Transverse colon (tissue), 4 donors: ENCODE results near the gene OR2J3. TPM values are rescaled to one million over a fixed set of nuclear protein-coding genes. Genes with fewer than 3 reads are reported as not detected.
"Not testable (repeated sequence)": the region's sequence is repeated elsewhere in the genome, so short reads cannot be mapped to it uniquely, and the experiment has no call there.

Experiments
- DNase-seq: peaks from one replicate; pipeline ENCODE4 v3.0.0-alpha.2; 2019
- H3K27ac ChIP-seq, 4 donors: fragments of 200-600 bp; sonication (generic); 2 replicates each; pipeline ENCODE4 v1.5.1; 2016 to 2018; ENCODE audit warnings: inconsistent platforms in 4 of 4
- H3K27me3 ChIP-seq: fragments of 200-600 bp; sonication (generic); 2 replicates; pipeline ENCODE4 v1.5.1; 2017; ENCODE audit warnings: inconsistent platforms
- H3K36me3 ChIP-seq, 4 donors: fragments of 200-600 bp; sonication (generic); 2 replicates each; pipeline ENCODE4 v1.5.1; 2017 to 2019; ENCODE audit warnings: inconsistent platforms in 4 of 4
- H3K4me1 ChIP-seq, 4 donors: fragments of 200-600 bp; sonication (generic); 2 replicates each; pipeline ENCODE4 v1.5.1; 2017 to 2020; ENCODE audit warnings: inconsistent platforms in 4 of 4
- H3K4me3 ChIP-seq, 4 donors: fragments of 200-600 bp; sonication (generic); 1 replicate in 1 of 4; 2 replicates in 3 of 4; pipeline versions ENCODE4 v1.5.1 to v1.6.1; 2017 to 2019; ENCODE audit warnings: inconsistent platforms in 4 of 4
- H3K9me3 ChIP-seq, 2 donors: fragments of 200-600 bp; sonication (generic); 2 replicates each; pipeline ENCODE4 v1.5.1; 2017 to 2019; ENCODE audit warnings: inconsistent platforms in 2 of 2
- CTCF ChIP-seq, 5 experiments: fragments of 200-600 bp in 3 of 5; fragments of 450-650 bp in 2 of 5; sonication (generic) in 3 of 5; IDR thresholded peaks; 1 replicate in 2 of 5; 2 replicates in 3 of 5; pipeline ENCODE4 v1.5.1; 2016 to 2017; ENCODE audit warnings: antibody characterized with exemption in 5 of 5, inconsistent platforms in 3 of 5, mild to moderate bottlenecking in 2 of 5, moderate library complexity in 1 of 5
- EP300 ChIP-seq: sonication (generic); formaldehyde crosslinking; IDR thresholded peaks from one replicate; pipeline ENCODE4 v1.6.1; 2017; ENCODE audit warnings: antibody characterized with exemption, low read depth
- POLR2A ChIP-seq: fragments of 450-650 bp; IDR thresholded peaks from one replicate; pipeline ENCODE4 v1.6.1; 2016; ENCODE audit warnings: antibody characterized with exemption, mild to moderate bottlenecking, moderate library complexity
- POLR2AphosphoS5 ChIP-seq, 3 donors: sonication (generic); formaldehyde crosslinking; IDR thresholded peaks; one replicate each; pipeline ENCODE4 v1.6.1; 2016; ENCODE audit warnings: antibody characterized with exemption in 3 of 3
- WGBS, 2 donors: methylation state at CpG; one replicate each; pipeline ENCODE4 v1.1.5; 2018; ENCODE audit warnings: low coverage in 1 of 2; 5-methylcytosine and 5-hydroxymethylcytosine counted together
- in situ Hi-C, 4 donors: fragments of 200-750 bp; cut with MboI; loops; one replicate each; pipeline versions ENCODE4 v1.15.0 to v1.15.1; 2017; ENCODE audit warnings: low sequenced_read_pairs in 3 of 4, low pct_ligation_motif_present in 1 of 4, low pct_unique_long_range_greater_than_20kb in 1 of 4
- intact Hi-C: fragments of 100-400 bp; cut with DNase I; formaldehyde crosslinking; loops from one replicate; pipeline ENCODE4 v1.15.1; 2023; ENCODE audit warnings: low total_unique reads
- total RNA-seq, 4 donors: library from RNA; depleted of rRNA; stranded (reverse); fragments of >200 nt; gene quantifications; one replicate each; pipeline ENCODE4 v1.1.0, GENCODE V29; 2016

Gene OR2J3
- total RNA-seq, 4 donors from 2014 or later = not detected

- Histone ChIP-seq H3K27me3 (no peaks in the 10 kb centered on the region), H3K27ac (no peak overlapping the region), H3K36me3 (no peaks in the 10 kb centered on the region), H3K9me3 (no peaks in the 10 kb centered on the region), H3K4me1 (no peaks in the 10 kb centered on the region), H3K4me3 (no peak overlapping the region)
- TF ChIP-seq EP300 = no peak
- TF ChIP-seq POLR2A = no peak
- TF ChIP-seq POLR2AphosphoS5 (IDR thresholded peaks at IDR 0.05) = no peak
- TF ChIP-seq CTCF (IDR thresholded peaks at IDR 0.05) = no peak
- no peak for DNase-seq
- in situ Hi-C loops (no loop called here), intact Hi-C loops (no loop called here)
- WGBS, 2 donors = 40 to 51% methylated on average over 2 of the region's 2 CpGs
These were observed 38.3 kb downstream of the OR2J3 start for GRCh38 chr6:29146179-29146578.

- Histone ChIP-seq H3K4me1 (no peaks in the 10 kb centered on the region), H3K4me3 (no peak overlapping the region), H3K27me3 (no peaks in the 10 kb centered on the region), H3K27ac (no peak overlapping the region), H3K9me3 (no peaks in the 10 kb centered on the region), H3K36me3 (no peaks in the 10 kb centered on the region)
- in situ Hi-C loops (no loop called here), intact Hi-C loops (no loop called here)
- TF ChIP-seq POLR2AphosphoS5 (IDR thresholded peaks at IDR 0.05) = no peak
- TF ChIP-seq POLR2A = no peak
- no peak for TF ChIP-seq CTCF (IDR thresholded peaks at IDR 0.05)
- no peak for TF ChIP-seq EP300
- DNase-seq = no peak
- WGBS, 2 donors = 94 to 95% methylated on average over 3 of the region's 3 CpGs
These were observed 39.2 kb downstream of the OR2J3 start for GRCh38 chr6:29147074-29147473.

GRCh38 chr6:29149444-29149843 lies 41.6 kb downstream of the OR2J3 start:
- H3K4me3 ChIP-seq, DNase-seq, H3K4me1 ChIP-seq, intact Hi-C loops, H3K27me3 ChIP-seq, H3K9me3 ChIP-seq, in situ Hi-C loops, H3K27ac ChIP-seq, H3K36me3 ChIP-seq: not testable (repeated sequence)
- 65 to 76% methylated on average over 3 of the region's 3 CpGs for WGBS, 2 donors

GRCh38 chr6:29153083-29153482 lies 45.2 kb downstream of the OR2J3 start:
- intact Hi-C loops = no loop called here
- in situ Hi-C loops = no loop called here
- 43 to 73% methylated on average over 1 of the region's 1 CpG for WGBS, 2 donors

GRCh38 chr6:29155182-29155581 lies 47.3 kb downstream of the OR2J3 start:
- H3K36me3 ChIP-seq, intact Hi-C loops, H3K9me3 ChIP-seq, H3K27me3 ChIP-seq, in situ Hi-C loops, H3K4me3 ChIP-seq, DNase-seq, H3K27ac ChIP-seq, H3K4me1 ChIP-seq: not testable (repeated sequence)
- WGBS, 2 donors = 33 to 43% methylated on average over 1 of the region's 1 CpG

More at GRCh38 chr6:29153083-29153482, 45.2 kb downstream of the OR2J3 start:
- DNase-seq = no peak
- TF ChIP-seq POLR2AphosphoS5 (IDR thresholded peaks at IDR 0.05) (no peak), POLR2A (no peak), EP300 (no peak), CTCF (IDR thresholded peaks at IDR 0.05) (no peak)
- Histone ChIP-seq H3K4me3 (no peak overlapping the region), H3K4me1 (no peaks in the 10 kb centered on the region), H3K27me3 (no peaks in the 10 kb centered on the region), H3K36me3 (no peaks in the 10 kb centered on the region), H3K27ac (no peak overlapping the region), H3K9me3 (peaks cover 0 to 3% of the 10 kb centered on the region in 2 donors)

GRCh38 chr6:29159922-29160321 lies 52.1 kb downstream of the OR2J3 start:
- H3K4me1 ChIP-seq, H3K27ac ChIP-seq, H3K36me3 ChIP-seq, H3K27me3 ChIP-seq, DNase-seq, H3K4me3 ChIP-seq, intact Hi-C loops, in situ Hi-C loops, H3K9me3 ChIP-seq: not testable (repeated sequence)
- 94 to 96% methylated on average over 9 to 11 of the region's 29 CpGs for WGBS, 2 donors
